ENCODE results near the gene MRGPRX2. TPM values are rescaled to one million over a fixed set of nuclear protein-coding genes. Genes with fewer than 3 reads are reported as not detected.

Gene MRGPRX2
- total RNA-seq, 4 donors from 2014 or later = 0.45 TPM; not detected in 3

DNA sequence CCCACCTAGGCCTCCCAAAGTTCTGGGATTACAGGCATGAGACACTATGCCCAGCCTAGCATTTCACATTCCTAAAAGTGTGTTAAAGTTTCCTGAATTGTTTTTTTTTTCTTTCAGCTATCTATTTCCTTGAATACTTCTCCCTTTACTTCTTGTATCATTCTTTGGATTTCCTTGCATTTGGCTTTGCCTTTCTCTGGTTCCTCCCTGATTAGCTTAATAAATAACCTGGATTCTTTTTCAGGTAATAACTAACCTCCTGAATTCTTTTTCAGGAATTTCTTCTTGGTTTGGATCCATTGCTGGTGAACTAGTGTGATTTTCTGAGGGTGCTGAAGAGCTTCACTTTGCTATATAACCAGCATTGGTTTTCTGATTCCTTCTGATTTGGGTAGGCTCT, 47.9 kb downstream of the MRGPRX2 start:
- Histone ChIP-seq H3K4me1 (no peaks in the 10 kb centered on the region), H3K9me3 (no peaks in the 10 kb centered on the region), H3K4me3 (no peak overlapping the region), H3K27me3 (no peaks in the 10 kb centered on the region), H3K27ac (no peak overlapping the region), H3K36me3 (no peaks in the 10 kb centered on the region)
- TF ChIP-seq EP300 (IDR thresholded peaks at IDR 0.05) (no peak), POLR2AphosphoS5 (IDR thresholded peaks at IDR 0.05) (no peak), POLR2A (IDR thresholded peaks at IDR 0.05) (no peak)
- TF ChIP-seq, protein P1, sequence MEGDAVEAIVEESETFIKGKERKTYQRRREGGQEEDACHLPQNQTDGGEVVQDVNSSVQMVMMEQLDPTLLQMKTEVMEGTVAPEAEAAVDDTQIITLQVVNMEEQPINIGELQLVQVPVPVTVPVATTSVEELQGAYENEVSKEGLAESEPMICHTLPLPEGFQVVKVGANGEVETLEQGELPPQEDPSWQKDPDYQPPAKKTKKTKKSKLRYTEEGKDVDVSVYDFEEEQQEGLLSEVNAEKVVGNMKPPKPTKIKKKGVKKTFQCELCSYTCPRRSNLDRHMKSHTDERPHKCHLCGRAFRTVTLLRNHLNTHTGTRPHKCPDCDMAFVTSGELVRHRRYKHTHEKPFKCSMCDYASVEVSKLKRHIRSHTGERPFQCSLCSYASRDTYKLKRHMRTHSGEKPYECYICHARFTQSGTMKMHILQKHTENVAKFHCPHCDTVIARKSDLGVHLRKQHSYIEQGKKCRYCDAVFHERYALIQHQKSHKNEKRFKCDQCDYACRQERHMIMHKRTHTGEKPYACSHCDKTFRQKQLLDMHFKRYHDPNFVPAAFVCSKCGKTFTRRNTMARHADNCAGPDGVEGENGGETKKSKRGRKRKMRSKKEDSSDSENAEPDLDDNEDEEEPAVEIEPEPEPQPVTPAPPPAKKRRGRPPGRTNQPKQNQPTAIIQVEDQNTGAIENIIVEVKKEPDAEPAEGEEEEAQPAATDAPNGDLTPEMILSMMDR (IDR thresholded peaks at IDR 0.05) = no peak
- no peak for DNase-seq (ENCODE audit: low spot score in 2 of 2)

Other genes starting within 250 kb of the MRGPRX2 start
- not detected for gene MRGPRX1, start 121.3 kb downstream of the MRGPRX2 start, total RNA-seq
- 10 to 100 TPM; 23.8 to 74.6 (median 27.0) TPM for gene ZDHHC13, start 56.5 kb upstream of the MRGPRX2 start, total RNA-seq
- not detected for gene CSRP3, start 141.3 kb upstream of the MRGPRX2 start, total RNA-seq
- 1 to 10 TPM; 1.1 to 2.7 (median 1.5) TPM for gene E2F8, start 180.2 kb upstream of the MRGPRX2 start, total RNA-seq

Measured in suprapubic skin (tissue), 4 donors.